Hepatocyte (in vitro differentiated cells): Measurements from ENCODE around the gene SAP30L.

Experiments used
- CTCF ChIP-seq: fragments of 200-600 bp; sonication (generic); IDR thresholded peaks from 2 replicates; pipeline ENCODE4 v1.5.1; 2016; ENCODE audit warnings: antibody characterized with exemption, mild to moderate bottlenecking; ENCODE audit not compliant: poor library complexity
- EZH2 ChIP-seq: fragments of 200-600 bp; sonication (generic); IDR thresholded peaks from 2 replicates; pipeline ENCODE4 v1.6.1; 2016; ENCODE audit warnings: antibody characterized with exemption, mild to moderate bottlenecking, borderline replicate concordance
- EZH2phosphoT487 ChIP-seq: fragments of 200-600 bp; sonication (generic); IDR thresholded peaks from one replicate; pipeline ENCODE4 v1.6.1; 2018; ENCODE audit warnings: antibody characterized with exemption, mild to moderate bottlenecking, low read depth, moderate library complexity; ENCODE audit not compliant: unreplicated experiment, severe bottlenecking

- TF ChIP-seq CTCF (no peak), EZH2phosphoT487 (no peak), EZH2 (no peak)
Observed at GRCh38 chr5:154412316-154412715, 33.5 kb upstream of the SAP30L start.
